SU-DHL-6 (cell line): ENCODE measurements around the gene SLC38A11.

Source experiments
- H2AFZ ChIP-seq: fragments of 200-600 bp; sonication (generic); 2 replicates; pipeline ENCODE4 v1.6.1; 2014; ENCODE audit warnings: low read depth, mild to moderate bottlenecking, moderate library complexity, mixed read lengths, antibody characterized with exemption, low read length; ENCODE audit not compliant: severe bottlenecking
- H3F3A ChIP-seq: fragments of 200-600 bp; shearing (Covaris generic); 2 replicates; pipeline ENCODE4 v1.6.0; 2016; ENCODE audit warnings: antibody characterized with exemption, mild to moderate bottlenecking; ENCODE audit not compliant: insufficient read depth
- H3K27ac ChIP-seq: fragments of 200-600 bp; sonication (generic); 2 replicates; pipeline ENCODE4 v1.5.1; 2016; ENCODE audit warnings: low read depth, mild to moderate bottlenecking, low read length, moderate library complexity, mixed read lengths
- H3K27me3 ChIP-seq: fragments of 200-600 bp; sonication (generic), shearing (Covaris generic); 2 replicates; pipeline ENCODE4 v1.6.0; 2014; ENCODE audit warnings: mild to moderate bottlenecking, low read length
- H3K36me3 ChIP-seq: fragments of 200-600 bp; sonication (generic); 2 replicates; pipeline ENCODE4 v1.6.1; 2014; ENCODE audit warnings: mild to moderate bottlenecking, low read length, mixed read lengths
- H3K4me2 ChIP-seq: fragments of 300-600, 200-600 bp; shearing (Covaris generic), sonication (generic); 2 replicates; pipeline ENCODE4 v1.6.0; 2014; ENCODE audit warnings: low read length, low read depth, mild to moderate bottlenecking; ENCODE audit not compliant: poor library complexity, severe bottlenecking
- H3K4me3 ChIP-seq: fragments of 200-600 bp; sonication (generic); 2 replicates; pipeline ENCODE4 v1.5.1; 2014; ENCODE audit warnings: antibody characterized with exemption, low read length, mild to moderate bottlenecking, mixed read lengths; ENCODE audit not compliant: insufficient read depth, poor library complexity, severe bottlenecking
- H3K79me2 ChIP-seq: fragments of 200-600 bp; sonication (generic); 2 replicates; pipeline ENCODE4 v1.6.1; 2014; ENCODE audit warnings: mild to moderate bottlenecking, low read length, moderate library complexity; ENCODE audit not compliant: insufficient read depth
- H3K9ac ChIP-seq: fragments of 200-600 bp; sonication (generic); 2 replicates; pipeline ENCODE4 v1.7.0; 2014; ENCODE audit warnings: mild to moderate bottlenecking, low read length
- H3K9me2 ChIP-seq: fragments of 200-600 bp; sonication (generic); replicated peaks from 2 replicates; pipeline ENCODE4 v1.6.1; 2014; ENCODE audit warnings: low read length; ENCODE audit not compliant: insufficient read depth
- H3K9me3 ChIP-seq: fragments of 200-600 bp; sonication (generic); 2 replicates; pipeline ENCODE4 v1.6.1; 2014; ENCODE audit warnings: low read length, mixed read lengths; ENCODE audit not compliant: insufficient read depth
- H4K20me1 ChIP-seq: fragments of 200-600 bp; sonication (generic); 2 replicates; pipeline ENCODE4 v1.6.1; 2014; ENCODE audit warnings: low read depth, mild to moderate bottlenecking, antibody characterized with exemption, low read length, moderate library complexity, mixed read lengths
- EZH2phosphoT487 ChIP-seq: fragments of 200-600 bp; sonication (generic), shearing (Covaris generic); conservative IDR thresholded peaks from 2 replicates; pipeline ENCODE4 v1.6.1; 2018; ENCODE audit warnings: mild to moderate bottlenecking, antibody characterized with exemption, low read length, moderate library complexity, mixed read lengths
- TF ChIP-seq, protein P1 (sequence below): fragments of 200-600 bp; sonication (generic); IDR thresholded peaks from one replicate; pipeline ENCODE4 v1.5.1; 2017; ENCODE audit warnings: antibody characterized with exemption, mild to moderate bottlenecking, low read length, moderate library complexity; ENCODE audit not compliant: insufficient read depth, poor library complexity, severe bottlenecking

Gene SLC38A11

DNA sequence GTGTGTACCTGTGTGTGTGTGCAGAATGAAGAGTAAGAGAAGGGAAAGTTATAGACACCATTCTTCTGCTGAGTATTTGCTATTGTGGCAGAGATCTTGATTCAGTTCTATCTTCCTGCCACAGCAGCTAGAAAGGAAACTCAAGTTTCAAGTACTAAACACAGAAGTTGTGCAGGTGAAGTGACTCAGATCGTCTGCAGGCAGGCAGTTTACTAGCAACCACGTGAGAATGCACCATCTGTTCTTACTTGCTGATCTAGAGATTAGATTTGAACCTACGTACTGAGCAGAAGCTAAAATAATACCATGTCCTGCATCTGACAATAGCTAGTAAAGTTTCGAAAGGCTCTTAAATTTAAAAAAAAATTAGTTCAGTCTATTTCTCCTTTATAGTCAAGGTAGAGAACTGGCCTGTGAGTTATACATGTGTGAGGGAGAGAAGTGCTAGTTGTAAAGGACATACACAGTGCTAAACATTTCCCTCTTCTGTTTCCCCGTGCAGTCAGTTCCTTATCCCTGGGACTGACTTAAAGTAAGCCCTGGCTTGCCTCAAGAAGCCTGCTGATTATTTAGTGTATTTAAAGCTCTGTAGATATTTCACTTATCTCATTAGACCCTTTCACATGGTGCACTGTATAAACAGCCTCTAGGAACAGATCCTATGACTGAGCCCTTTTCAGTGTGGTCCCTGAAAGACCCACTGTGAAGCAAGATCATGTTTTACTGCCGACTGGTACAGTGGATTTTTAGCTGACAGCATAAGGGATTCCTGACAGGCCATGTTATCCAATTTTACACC, 45.0 kb downstream of the SLC38A11 start:
- Histone ChIP-seq H3K27me3 (no peaks in the 10 kb centered on the region), H3K9me3 (no peaks in the 10 kb centered on the region), H3K9me2 (no peaks in the 10 kb centered on the region), H4K20me1 (no peaks in the 10 kb centered on the region), H3K79me2 (no peaks in the 10 kb centered on the region), H3K4me3 (no peak overlapping the region), H3F3A (no peaks in the 10 kb centered on the region), H3K36me3 (no peaks in the 10 kb centered on the region), H3K27ac (no peak overlapping the region), H3K9ac (no peak overlapping the region), H2AFZ (no peak overlapping the region), H3K4me2 (no peak overlapping the region)
- TF ChIP-seq, protein P1, sequence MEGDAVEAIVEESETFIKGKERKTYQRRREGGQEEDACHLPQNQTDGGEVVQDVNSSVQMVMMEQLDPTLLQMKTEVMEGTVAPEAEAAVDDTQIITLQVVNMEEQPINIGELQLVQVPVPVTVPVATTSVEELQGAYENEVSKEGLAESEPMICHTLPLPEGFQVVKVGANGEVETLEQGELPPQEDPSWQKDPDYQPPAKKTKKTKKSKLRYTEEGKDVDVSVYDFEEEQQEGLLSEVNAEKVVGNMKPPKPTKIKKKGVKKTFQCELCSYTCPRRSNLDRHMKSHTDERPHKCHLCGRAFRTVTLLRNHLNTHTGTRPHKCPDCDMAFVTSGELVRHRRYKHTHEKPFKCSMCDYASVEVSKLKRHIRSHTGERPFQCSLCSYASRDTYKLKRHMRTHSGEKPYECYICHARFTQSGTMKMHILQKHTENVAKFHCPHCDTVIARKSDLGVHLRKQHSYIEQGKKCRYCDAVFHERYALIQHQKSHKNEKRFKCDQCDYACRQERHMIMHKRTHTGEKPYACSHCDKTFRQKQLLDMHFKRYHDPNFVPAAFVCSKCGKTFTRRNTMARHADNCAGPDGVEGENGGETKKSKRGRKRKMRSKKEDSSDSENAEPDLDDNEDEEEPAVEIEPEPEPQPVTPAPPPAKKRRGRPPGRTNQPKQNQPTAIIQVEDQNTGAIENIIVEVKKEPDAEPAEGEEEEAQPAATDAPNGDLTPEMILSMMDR = no peak
- no peak for TF ChIP-seq EZH2phosphoT487

DNA sequence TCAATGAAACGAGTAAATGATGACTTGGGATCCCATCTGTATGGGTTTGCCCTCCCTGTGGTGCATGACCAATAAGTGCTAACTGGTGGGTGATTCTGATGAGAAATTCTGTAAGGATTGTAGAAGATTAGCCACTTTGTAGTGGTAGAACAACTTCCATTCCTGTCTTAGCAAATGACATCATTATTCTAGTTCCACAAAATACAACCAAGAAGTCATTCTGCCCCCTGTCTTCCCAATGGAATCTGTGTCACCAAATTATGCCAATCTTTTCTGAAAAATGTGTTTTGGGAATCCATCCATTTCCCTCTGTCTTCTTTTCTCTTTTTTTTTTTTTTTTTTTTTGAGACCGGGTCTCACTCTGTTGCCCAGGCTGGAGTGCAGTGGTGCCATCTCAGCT, 48.4 kb downstream of the SLC38A11 start:
- Histone ChIP-seq H3K27me3 (no peaks in the 10 kb centered on the region), H3K36me3 (no peaks in the 10 kb centered on the region), H3K9ac (no peak overlapping the region), H3K27ac (no peak overlapping the region), H3K79me2 (no peaks in the 10 kb centered on the region), H3K9me3 (no peaks in the 10 kb centered on the region), H3F3A (no peaks in the 10 kb centered on the region), H3K4me3 (no peak overlapping the region), H3K4me2 (no peak overlapping the region), H3K9me2 (no peaks in the 10 kb centered on the region), H2AFZ (no peak overlapping the region), H4K20me1 (no peaks in the 10 kb centered on the region)
- TF ChIP-seq EZH2phosphoT487 = no peak
- TF ChIP-seq, protein P1 = no peak

DNA sequence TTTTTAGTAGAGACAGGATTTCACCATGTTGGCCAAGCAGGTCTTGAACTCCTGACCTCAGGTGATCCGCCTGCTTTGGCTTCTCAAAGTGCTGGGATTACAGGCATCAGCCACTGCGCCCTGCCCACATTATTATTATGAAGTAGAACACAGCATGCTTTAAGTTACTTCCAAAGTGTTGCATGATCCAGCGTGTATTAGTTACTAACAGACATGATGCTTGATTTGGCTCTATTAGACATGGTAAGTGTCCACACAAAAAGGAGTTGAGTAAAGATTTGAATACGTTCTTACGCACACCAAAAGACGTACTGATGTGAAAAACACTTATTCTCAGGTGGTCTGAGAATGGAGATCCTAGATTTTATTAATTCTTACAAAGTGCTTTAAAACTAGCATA, 50.0 kb downstream of the SLC38A11 start:
- TF ChIP-seq, protein P1 = no peak
- no peak for TF ChIP-seq EZH2phosphoT487
- no peaks in the 10 kb centered on the region for H3F3A ChIP-seq
- H3K27me3 ChIP-seq = no peaks in the 10 kb centered on the region
- H4K20me1 ChIP-seq = no peaks in the 10 kb centered on the region
- no peak overlapping the region for H3K27ac ChIP-seq
- no peak overlapping the region for H3K4me3 ChIP-seq
- no peaks in the 10 kb centered on the region for H3K36me3 ChIP-seq
- 0 out of 2 replicates have a peak, but pooled peaks cover 4% of the 10 kb centered on the region for H3K9me2 ChIP-seq
- H3K79me2 ChIP-seq = no peaks in the 10 kb centered on the region
- H2AFZ ChIP-seq = no peak overlapping the region
- H3K9ac ChIP-seq = no peak overlapping the region
- H3K4me2 ChIP-seq = no peak overlapping the region
- H3K9me3 ChIP-seq = no peaks in the 10 kb centered on the region
